NCI-H446 (cell line): ENCODE measurements around the gene MARCHF10.
"Not testable (repeated sequence)": the region's sequence is repeated elsewhere in the genome, so short reads cannot be mapped to it uniquely, and the experiment has no call there.

Experiments
- DNase-seq, 2 experiments: peaks; one replicate each; lab custom pipeline; 2025; lab: John Stamatoyannopoulos, UW

The MARCHF10 gene

GRCh38 chr17:62698459-62698858 lies 109.7 kb downstream of the MARCHF10 start:
- DNase-seq: peak in 1 of 2 experiments; percentile 65

- peak in 1 of 2 experiments; percentile 67 for DNase-seq
Measured at GRCh38 chr17:62696726-62697490, 111.2 kb downstream of the MARCHF10 start.

GRCh38 chr17:62696256-62696655 lies 111.9 kb downstream of the MARCHF10 start:
- DNase-seq: no peak

- not testable (repeated sequence) for DNase-seq
Measured at GRCh38 chr17:62695093-62695738, 112.9 kb downstream of the MARCHF10 start.

- DNase-seq: no peak
Measured at GRCh38 chr17:62693616-62694409, 114.3 kb downstream of the MARCHF10 start.

GRCh38 chr17:62692721-62693431 lies 115.2 kb downstream of the MARCHF10 start:
- DNase-seq: peak in 1 of 2 experiments; percentile 23

GRCh38 chr17:62692159-62692651 lies 115.9 kb downstream of the MARCHF10 start:
- no peak for DNase-seq

- not testable (repeated sequence) for DNase-seq
Measured at GRCh38 chr17:62691589-62691915, 116.6 kb downstream of the MARCHF10 start.

GRCh38 chr17:62690168-62690897 lies 117.8 kb downstream of the MARCHF10 start:
- DNase-seq: no peak

GRCh38 chr17:62689441-62690167 lies 118.5 kb downstream of the MARCHF10 start:
- DNase-seq: peak in 1 of 2 experiments; percentile 27

GRCh38 chr17:62688398-62689160 lies 119.5 kb downstream of the MARCHF10 start:
- DNase-seq: peak; percentile 33 to 89

GRCh38 chr17:62687997-62688396 lies 120.1 kb downstream of the MARCHF10 start:
- DNase-seq: peak in 1 of 2 experiments; percentile 28

- DNase-seq: no peak
Measured at GRCh38 chr17:62684179-62684578, 123.9 kb downstream of the MARCHF10 start.

GRCh38 chr17:62681939-62682381 lies 126.2 kb downstream of the MARCHF10 start:
- DNase-seq: no peak

GRCh38 chr17:62681061-62681938 lies 126.8 kb downstream of the MARCHF10 start:
- DNase-seq: no peak

GRCh38 chr17:62680541-62681052 lies 127.5 kb downstream of the MARCHF10 start:
- peak in 1 of 2 experiments; percentile 82 for DNase-seq

- no peak for DNase-seq
Measured at GRCh38 chr17:62679866-62680377, 128.2 kb downstream of the MARCHF10 start.
